ENCODE measurements around the gene DGCR2.
"Not testable (repeated sequence)": the region's sequence is repeated elsewhere in the genome, so short reads cannot be mapped to it uniquely, and the experiment has no call there.

The DGCR2 gene

GRCh38 chr22:19012308-19012986 is 109.8 kb downstream of the DGCR2 start:
- DNase-seq (ENCODE audit: low read depth in 2 of 2, low spot score in 1 of 2): no peak

- not testable (repeated sequence) for DNase-seq (ENCODE audit: low read depth in 2 of 2, low spot score in 1 of 2)
These were observed 110.6 kb downstream of the DGCR2 start for GRCh38 chr22:19011611-19012010.

GRCh38 chr22:19011075-19011474 is 111.1 kb downstream of the DGCR2 start:
- no peak for DNase-seq (ENCODE audit: low read depth in 2 of 2, low spot score in 1 of 2)

GRCh38 chr22:19005905-19006304 is 116.3 kb downstream of the DGCR2 start:
- no peak for DNase-seq (ENCODE audit: low read depth in 2 of 2, low spot score in 1 of 2)

- DNase-seq (ENCODE audit: low read depth in 2 of 2, low spot score in 1 of 2): no peak
These were observed 117.7 kb downstream of the DGCR2 start for GRCh38 chr22:19004471-19004870.

- DNase-seq (ENCODE audit: low read depth in 2 of 2, low spot score in 1 of 2): no peak
These were observed 118.7 kb downstream of the DGCR2 start for GRCh38 chr22:19003508-19003907.

GRCh38 chr22:19002684-19003038 is 119.6 kb downstream of the DGCR2 start:
- no peak for DNase-seq (ENCODE audit: low read depth in 2 of 2, low spot score in 1 of 2)

- no peak for DNase-seq (ENCODE audit: low read depth in 2 of 2, low spot score in 1 of 2)
These were observed 121.0 kb downstream of the DGCR2 start for GRCh38 chr22:19001204-19001603.

GRCh38 chr22:19000106-19000505 is 122.1 kb downstream of the DGCR2 start:
- not testable (repeated sequence) for DNase-seq (ENCODE audit: low read depth in 2 of 2, low spot score in 1 of 2)

- DNase-seq (ENCODE audit: low read depth in 2 of 2, low spot score in 1 of 2): no peak
These were observed 122.8 kb downstream of the DGCR2 start for GRCh38 chr22:18999416-18999815.

- no peak for DNase-seq (ENCODE audit: low read depth in 2 of 2, low spot score in 1 of 2)
These were observed 123.2 kb downstream of the DGCR2 start for GRCh38 chr22:18999008-18999407.

GRCh38 chr22:18997925-18998315 is 124.3 kb downstream of the DGCR2 start:
- DNase-seq (ENCODE audit: low read depth in 2 of 2, low spot score in 1 of 2): no peak

- DNase-seq (ENCODE audit: low read depth in 2 of 2, low spot score in 1 of 2): no peak
These were observed 124.8 kb downstream of the DGCR2 start for GRCh38 chr22:18997306-18997924.

GRCh38 chr22:18996376-18996900 is 125.8 kb downstream of the DGCR2 start:
- DNase-seq (ENCODE audit: low read depth in 2 of 2, low spot score in 1 of 2): no peak

- DNase-seq (ENCODE audit: low read depth in 2 of 2, low spot score in 1 of 2): no peak
These were observed 126.9 kb downstream of the DGCR2 start for GRCh38 chr22:18995327-18995711.

- DNase-seq (ENCODE audit: low read depth in 2 of 2, low spot score in 1 of 2): no peak
These were observed 127.4 kb downstream of the DGCR2 start for GRCh38 chr22:18994701-18995326.

- DNase-seq (ENCODE audit: low read depth in 2 of 2, low spot score in 1 of 2): no peak
These were observed 128.2 kb downstream of the DGCR2 start for GRCh38 chr22:18994056-18994455.

GRCh38 chr22:18992543-18993198 is 129.5 kb downstream of the DGCR2 start:
- no peak for DNase-seq (ENCODE audit: low read depth in 2 of 2, low spot score in 1 of 2)

- DNase-seq (ENCODE audit: low read depth in 2 of 2, low spot score in 1 of 2): no peak
These were observed 130.3 kb downstream of the DGCR2 start for GRCh38 chr22:18991821-18992442.

GRCh38 chr22:18991138-18991432 is 131.1 kb downstream of the DGCR2 start:
- no peak for DNase-seq (ENCODE audit: low read depth in 2 of 2, low spot score in 1 of 2)

GRCh38 chr22:18990355-18991137 is 131.7 kb downstream of the DGCR2 start:
- no peak for DNase-seq (ENCODE audit: low read depth in 2 of 2, low spot score in 1 of 2)
